Measurements from ENCODE around the gene MBNL1.
"Not testable (repeated sequence)": the region's sequence is repeated elsewhere in the genome, so short reads cannot be mapped to it uniquely, and the experiment has no call there.

MBNL1 gene

GRCh38 chr3:152355744-152356665 lies 87.3 kb downstream of the MBNL1 start:
- no peak for DNase-seq

GRCh38 chr3:152356870-152357276 lies 88.1 kb downstream of the MBNL1 start:
- no peak for DNase-seq

GRCh38 chr3:152357587-152357986 lies 88.9 kb downstream of the MBNL1 start:
- DNase-seq: no peak

GRCh38 chr3:152359385-152360248 lies 90.9 kb downstream of the MBNL1 start:
- no peak for DNase-seq

- no peak for DNase-seq
Measured at GRCh38 chr3:152360302-152360701, 91.6 kb downstream of the MBNL1 start.

- DNase-seq: no peak
Measured at GRCh38 chr3:152360966-152361365, 92.2 kb downstream of the MBNL1 start.

GRCh38 chr3:152362086-152362485 lies 93.4 kb downstream of the MBNL1 start:
- DNase-seq: no peak

- no peak for DNase-seq
Measured at GRCh38 chr3:152364237-152364636, 95.5 kb downstream of the MBNL1 start.

- no peak for DNase-seq
Measured at GRCh38 chr3:152365126-152365525, 96.4 kb downstream of the MBNL1 start.

GRCh38 chr3:152365766-152366593 lies 97.3 kb downstream of the MBNL1 start:
- DNase-seq: no peak

- not testable (repeated sequence) for DNase-seq
Measured at GRCh38 chr3:152367192-152367591, 98.5 kb downstream of the MBNL1 start.

GRCh38 chr3:152372633-152373032 lies 103.9 kb downstream of the MBNL1 start:
- not testable (repeated sequence) for DNase-seq

GRCh38 chr3:152373379-152373778 lies 104.7 kb downstream of the MBNL1 start:
- no peak for DNase-seq

- DNase-seq: no peak
Measured at GRCh38 chr3:152374262-152374990, 105.7 kb downstream of the MBNL1 start.

- DNase-seq: no peak
Measured at GRCh38 chr3:152375546-152375945, 106.8 kb downstream of the MBNL1 start.

GRCh38 chr3:152376351-152377183 lies 107.8 kb downstream of the MBNL1 start:
- no peak for DNase-seq

- no peak for DNase-seq
Measured at GRCh38 chr3:152377184-152377570, 108.4 kb downstream of the MBNL1 start.

GRCh38 chr3:152379415-152380042 lies 110.8 kb downstream of the MBNL1 start:
- DNase-seq: no peak

GRCh38 chr3:152380043-152380442 lies 111.3 kb downstream of the MBNL1 start:
- DNase-seq: no peak

GRCh38 chr3:152381881-152382295 lies 113.2 kb downstream of the MBNL1 start:
- no peak for DNase-seq
